HEK293 (cell line): ENCODE results near the gene TMOD4.

ENCODE experiments used
- CTCF ChIP-seq: fragments of 450-650 bp; formaldehyde crosslinking; IDR thresholded peaks from 2 replicates; pipeline ENCODE4 v1.5.1; 2016; ENCODE audit warnings: missing biosample characterization, missing genetic modification characterization
- SCRT1 ChIP-seq: fragments of 450-650 bp; formaldehyde crosslinking; IDR thresholded peaks from 2 replicates; pipeline ENCODE4 v1.5.1; 2016; ENCODE audit warnings: missing biosample characterization, missing genetic modification characterization, borderline replicate concordance
- ZBTB49 ChIP-seq: fragments of 450-650 bp; formaldehyde crosslinking; IDR thresholded peaks from 2 replicates; pipeline ENCODE4 v1.5.1; 2016; ENCODE audit warnings: missing biosample characterization, missing genetic modification characterization, low read depth
- ZNF157 ChIP-seq: fragments of 450-650 bp; formaldehyde crosslinking; IDR thresholded peaks from 2 replicates; pipeline ENCODE4 v1.5.1; 2016; ENCODE audit warnings: missing biosample characterization, missing genetic modification characterization
- ZNF416 ChIP-seq: fragments of 450-650 bp; formaldehyde crosslinking; IDR thresholded peaks from 2 replicates; pipeline ENCODE4 v1.5.1; 2016; ENCODE audit warnings: missing biosample characterization, missing genetic modification characterization
- ZNF501 ChIP-seq: fragments of 450-650 bp; formaldehyde crosslinking; IDR thresholded peaks from 2 replicates; pipeline ENCODE4 v1.5.1; 2016; ENCODE audit warnings: missing biosample characterization, missing genetic modification characterization
- ZNF610 ChIP-seq: fragments of 450-650 bp; formaldehyde crosslinking; IDR thresholded peaks from 2 replicates; pipeline ENCODE4 v1.5.1; 2016; ENCODE audit warnings: missing biosample characterization, missing genetic modification characterization, borderline replicate concordance

GRCh38 chr1:151135433-151136385 is 40.1 kb downstream of the TMOD4 start:
- no peak for TF ChIP-seq CTCF (tag by site-specific recombination)
- no peak for TF ChIP-seq ZBTB49
- no peak for TF ChIP-seq ZNF610 (tag by site-specific recombination)
- TF ChIP-seq SCRT1 (tag by site-specific recombination) = no peak
- no peak for TF ChIP-seq ZNF501 (tag by site-specific recombination)
- TF ChIP-seq ZNF157 = no peak
- no peak for TF ChIP-seq ZNF416 (tag by site-specific recombination)
